Measurements from ENCODE around the gene ELOVL1. TPM values are rescaled to one million over a fixed set of nuclear protein-coding genes. Genes with fewer than 3 reads are reported as not detected.
A peak's percentile ranks its signal among the peaks of the same experiment; 100 is the strongest.

Gene ELOVL1
- total and polyA plus RNA-seq, 2 experiments from 2014 or later, result 16.7 to 23.3 TPM

DNA sequence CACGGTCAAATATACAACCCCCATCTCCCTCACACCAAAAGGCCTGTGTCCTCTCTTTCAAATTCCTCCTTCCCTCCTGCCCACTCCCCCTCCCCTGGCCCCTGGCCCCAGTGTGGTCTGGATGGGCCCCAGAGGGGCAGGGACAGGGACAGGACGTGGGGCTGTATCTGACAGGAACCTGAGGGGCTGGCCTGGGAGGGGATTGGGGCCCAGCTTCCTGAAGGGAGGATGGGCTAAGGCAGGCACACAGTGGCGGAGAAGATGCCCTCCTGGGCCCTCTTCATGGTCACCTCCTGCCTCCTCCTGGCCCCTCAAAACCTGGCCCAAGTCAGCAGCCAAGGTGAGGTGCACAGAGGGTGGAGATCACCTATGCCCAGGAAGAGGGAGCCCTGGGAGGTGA is 30.2 kb downstream of the ELOVL1 start, which contains the start of gene MPL:
MPL (plus strand) TSS at position 231 of the 400 bp plus-strand sequence; CDS start at position 262, 31 bp downstream.
- H3K9me3 Mint-ChIP-seq, result no peaks in the 10 kb centered on the region; the same call in 2 of the 3 replicates
- ATAC-seq, result no peak
- H3K9me2 ChIP-seq (ENCODE audit: insufficient read depth), result no peaks in the 10 kb centered on the region

DNA sequence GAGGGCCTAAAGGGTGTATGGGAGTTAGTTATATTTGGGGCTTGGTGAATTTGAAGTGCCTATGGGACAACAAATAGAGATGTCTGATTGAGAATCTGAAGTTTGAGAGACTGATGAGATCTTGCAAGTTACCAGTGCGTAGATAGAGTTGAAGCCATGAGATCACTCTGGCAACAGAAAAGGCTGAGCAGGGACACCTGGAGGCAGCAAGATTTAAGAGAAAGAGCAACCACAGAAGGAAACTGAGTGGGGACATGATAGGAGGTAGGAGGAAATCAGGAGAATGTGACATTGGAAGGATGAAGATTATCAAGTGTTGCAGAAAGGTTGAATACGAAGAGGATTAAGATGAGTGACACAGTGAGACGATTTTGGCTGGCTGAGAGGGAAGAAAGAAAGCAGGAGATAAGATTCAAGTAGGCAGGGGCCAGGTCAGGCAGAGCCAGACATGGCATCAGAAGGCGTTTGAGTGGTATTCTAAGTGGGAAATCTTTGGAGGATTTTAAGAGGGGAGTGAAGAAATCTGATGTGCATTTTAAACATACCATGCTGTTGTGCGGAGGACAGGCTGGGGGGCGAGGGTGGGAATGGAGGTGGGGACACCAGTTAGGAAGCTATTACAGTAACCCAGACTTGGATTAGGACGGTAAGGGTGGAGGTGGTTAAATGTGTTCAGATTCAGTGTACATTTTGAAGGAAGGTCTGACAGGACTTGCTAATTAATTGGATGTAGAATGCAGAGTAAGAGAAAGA is 33.2 kb downstream of the ELOVL1 start:
- Mint-ChIP-seq H3K27ac (no peak overlapping the region), H3K9me3 (no peaks in the 10 kb centered on the region), H3K4me1 (peaks cover 7% of the 10 kb centered on the region), H3K27me3 (ENCODE audit: insufficient read depth, low read depth, poor library complexity) (peaks cover 6% of the 10 kb centered on the region), H3K36me3 (ENCODE audit: low read depth) (no peaks in the 10 kb centered on the region), H3K4me3 (no peak overlapping the region)
- no peaks in the 10 kb centered on the region for H3K9me2 ChIP-seq (ENCODE audit: insufficient read depth)
- no peak overlapping the region for H3K27ac ChIP-seq (ENCODE audit: low read depth)
- H3K4me3 ChIP-seq, result no peak overlapping the region
- H3F3A ChIP-seq (replicated peaks; ENCODE audit: low read depth), result no peaks in the 10 kb centered on the region; the same call in 1 of the 2 replicates
- no peak overlapping the region for H2AFZ ChIP-seq
- no peak for TF ChIP-seq ETS1 (IDR thresholded peaks at IDR 0.05)
- TF ChIP-seq, protein P1, sequence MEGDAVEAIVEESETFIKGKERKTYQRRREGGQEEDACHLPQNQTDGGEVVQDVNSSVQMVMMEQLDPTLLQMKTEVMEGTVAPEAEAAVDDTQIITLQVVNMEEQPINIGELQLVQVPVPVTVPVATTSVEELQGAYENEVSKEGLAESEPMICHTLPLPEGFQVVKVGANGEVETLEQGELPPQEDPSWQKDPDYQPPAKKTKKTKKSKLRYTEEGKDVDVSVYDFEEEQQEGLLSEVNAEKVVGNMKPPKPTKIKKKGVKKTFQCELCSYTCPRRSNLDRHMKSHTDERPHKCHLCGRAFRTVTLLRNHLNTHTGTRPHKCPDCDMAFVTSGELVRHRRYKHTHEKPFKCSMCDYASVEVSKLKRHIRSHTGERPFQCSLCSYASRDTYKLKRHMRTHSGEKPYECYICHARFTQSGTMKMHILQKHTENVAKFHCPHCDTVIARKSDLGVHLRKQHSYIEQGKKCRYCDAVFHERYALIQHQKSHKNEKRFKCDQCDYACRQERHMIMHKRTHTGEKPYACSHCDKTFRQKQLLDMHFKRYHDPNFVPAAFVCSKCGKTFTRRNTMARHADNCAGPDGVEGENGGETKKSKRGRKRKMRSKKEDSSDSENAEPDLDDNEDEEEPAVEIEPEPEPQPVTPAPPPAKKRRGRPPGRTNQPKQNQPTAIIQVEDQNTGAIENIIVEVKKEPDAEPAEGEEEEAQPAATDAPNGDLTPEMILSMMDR (conservative IDR thresholded peaks at IDR 0.05; ENCODE audit: low read depth in 2 of 2), result peak in 1 of 2 experiments; percentile 23; a peak in 1 of 4 replicates
- no peak for TF ChIP-seq ZNF462 (CRISPR knock-in tag; IDR thresholded peaks at IDR 0.05)
- TF ChIP-seq ZNF331 (CRISPR knock-in tag; IDR thresholded peaks at IDR 0.05; ENCODE audit: low read depth), result no peak
- no peak overlapping the region for H3K4me2 ChIP-seq
- no peak for ATAC-seq
- no peaks in the 10 kb centered on the region for H3K27me3 ChIP-seq (ENCODE audit: insufficient read depth)
- H3K4me1 ChIP-seq (ENCODE audit: insufficient read depth), result no peaks in the 10 kb centered on the region; the same call in 1 of the 2 replicates
- H4K20me1 ChIP-seq (replicated peaks; ENCODE audit: insufficient read depth), result no peaks in the 10 kb centered on the region; the same call in 1 of the 2 replicates
- H3K36me3 ChIP-seq (ENCODE audit: insufficient read depth), result no peaks in the 10 kb centered on the region
- no peaks in the 10 kb centered on the region for H3K79me2 ChIP-seq (replicated peaks; ENCODE audit: insufficient read depth)
- no peak for DNase-seq (ENCODE audit: low spot score)

More for the DNA sequence above, 30.2 kb downstream of the ELOVL1 start, which contains the start of gene MPL:
- no peaks in the 10 kb centered on the region for H3K36me3 ChIP-seq (ENCODE audit: insufficient read depth)
- H3F3A ChIP-seq (replicated peaks; ENCODE audit: low read depth), result no peaks in the 10 kb centered on the region; the same call in 1 of the 2 replicates
- TF ChIP-seq ZNF114 (CRISPR knock-in tag; IDR thresholded peaks at IDR 0.05) (no peak), ZNF331 (CRISPR knock-in tag; IDR thresholded peaks at IDR 0.05; ENCODE audit: low read depth) (no peak), NANOG (IDR thresholded peaks at IDR 0.05; ENCODE audit: borderline replicate concordance) (no peak)
- TF ChIP-seq, protein P1 (conservative IDR thresholded peaks at IDR 0.05; ENCODE audit: low read depth in 2 of 2), result peak in 1 of 2 experiments; percentile 15; a peak in 1 of 4 replicates
- H2AFZ ChIP-seq, result no peak within 1 kb of the TSS
- no peaks in the 10 kb centered on the region for H3K79me2 ChIP-seq (replicated peaks; ENCODE audit: insufficient read depth)
- H3K4me3 Mint-ChIP-seq, result no peak within 1 kb of the TSS
- no peak within 1 kb of the TSS for H3K27ac ChIP-seq (ENCODE audit: low read depth)
- H3K27me3 ChIP-seq (ENCODE audit: insufficient read depth), result no peaks in the 10 kb centered on the region
- H3K27ac Mint-ChIP-seq, result no peak within 1 kb of the TSS
- H3K4me3 ChIP-seq, result no peak within 1 kb of the TSS
- H3K36me3 Mint-ChIP-seq (ENCODE audit: low read depth), result no peaks in the 10 kb centered on the region
- H4K20me1 ChIP-seq (replicated peaks; ENCODE audit: insufficient read depth), result no peaks in the 10 kb centered on the region; the same call in 1 of the 2 replicates
- no peaks in the 10 kb centered on the region; the same call in 2 of the 3 replicates for H3K4me1 Mint-ChIP-seq
- no peak within 1 kb of the TSS for H3K4me2 ChIP-seq
- peaks cover 4% of the 10 kb centered on the region for H3K27me3 Mint-ChIP-seq (ENCODE audit: insufficient read depth, low read depth, poor library complexity)
- DNase-seq (ENCODE audit: low spot score), result no peak
- H3K4me1 ChIP-seq (ENCODE audit: insufficient read depth), result no peaks in the 10 kb centered on the region

Data from GM23338 (cell line).